Measurements from ENCODE around the gene TTC28. TPM values are rescaled to one million over a fixed set of nuclear protein-coding genes. Genes with fewer than 3 reads are reported as not detected.

Gene TTC28
- total RNA-seq, 1 donor from 2014 or later: 46.2 TPM

DNA sequence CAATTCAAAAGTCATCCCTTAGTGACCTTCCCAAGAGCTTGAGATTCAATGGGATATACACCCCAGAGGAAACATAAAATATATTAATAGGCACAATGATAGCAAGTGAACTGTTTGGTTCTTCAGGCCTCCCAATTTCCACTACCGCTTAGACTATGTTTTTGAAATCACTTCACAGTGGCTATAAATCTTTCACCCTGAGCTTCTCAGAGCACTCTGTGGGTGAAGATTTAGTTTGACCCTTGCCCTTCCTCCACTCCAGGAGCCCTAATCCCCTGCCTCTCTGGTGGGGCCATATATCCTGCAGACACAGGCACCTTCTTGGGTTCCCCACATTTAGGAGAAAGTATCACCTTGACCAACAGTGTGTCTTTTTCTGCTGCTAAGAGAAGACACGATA is 573.7 kb downstream of the TTC28 start:
- no peak for DNase-seq (ENCODE audit: low spot score)
- H3K9me3 ChIP-seq (ENCODE audit: low read depth): no peaks in the 10 kb centered on the region
- H3K9ac ChIP-seq: no peak overlapping the region
- H3K27me3 ChIP-seq: no peaks in the 10 kb centered on the region
- no peak overlapping the region for H2AFZ ChIP-seq (replicated peaks)
- H3K36me3 ChIP-seq: no peaks in the 10 kb centered on the region
- Mint-ChIP-seq H3K4me3 (no peak overlapping the region), H3K4me1 (peaks cover 62% of the 10 kb centered on the region), H3K27me3 (ENCODE audit: insufficient read depth, low read depth) (peaks cover 6% of the 10 kb centered on the region), H3K9me3 (no peaks in the 10 kb centered on the region), H3K27ac (peak overlapping the region; percentile 74), H3K36me3 (peaks cover 37% of the 10 kb centered on the region)
- no peak overlapping the region for H3K27ac ChIP-seq
- no peaks in the 10 kb centered on the region for H3K79me2 ChIP-seq (ENCODE audit: low read depth)
- peaks cover 16% of the 10 kb centered on the region for H3K4me1 ChIP-seq
- H3F3A ChIP-seq (ENCODE audit: low read depth): peaks cover 1% of the 10 kb centered on the region
- no peak overlapping the region for H3K4me3 ChIP-seq
- TF ChIP-seq, protein P1, sequence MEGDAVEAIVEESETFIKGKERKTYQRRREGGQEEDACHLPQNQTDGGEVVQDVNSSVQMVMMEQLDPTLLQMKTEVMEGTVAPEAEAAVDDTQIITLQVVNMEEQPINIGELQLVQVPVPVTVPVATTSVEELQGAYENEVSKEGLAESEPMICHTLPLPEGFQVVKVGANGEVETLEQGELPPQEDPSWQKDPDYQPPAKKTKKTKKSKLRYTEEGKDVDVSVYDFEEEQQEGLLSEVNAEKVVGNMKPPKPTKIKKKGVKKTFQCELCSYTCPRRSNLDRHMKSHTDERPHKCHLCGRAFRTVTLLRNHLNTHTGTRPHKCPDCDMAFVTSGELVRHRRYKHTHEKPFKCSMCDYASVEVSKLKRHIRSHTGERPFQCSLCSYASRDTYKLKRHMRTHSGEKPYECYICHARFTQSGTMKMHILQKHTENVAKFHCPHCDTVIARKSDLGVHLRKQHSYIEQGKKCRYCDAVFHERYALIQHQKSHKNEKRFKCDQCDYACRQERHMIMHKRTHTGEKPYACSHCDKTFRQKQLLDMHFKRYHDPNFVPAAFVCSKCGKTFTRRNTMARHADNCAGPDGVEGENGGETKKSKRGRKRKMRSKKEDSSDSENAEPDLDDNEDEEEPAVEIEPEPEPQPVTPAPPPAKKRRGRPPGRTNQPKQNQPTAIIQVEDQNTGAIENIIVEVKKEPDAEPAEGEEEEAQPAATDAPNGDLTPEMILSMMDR (IDR thresholded peaks at IDR 0.05): no peak
- TF ChIP-seq EZH2phosphoT487 (IDR thresholded peaks at IDR 0.05) (no peak), EZH2 (IDR thresholded peaks at IDR 0.05) (no peak)
- H4K20me1 ChIP-seq (ENCODE audit: low read depth): peaks cover 8% of the 10 kb centered on the region
- H3K4me2 ChIP-seq: no peak overlapping the region

DNA sequence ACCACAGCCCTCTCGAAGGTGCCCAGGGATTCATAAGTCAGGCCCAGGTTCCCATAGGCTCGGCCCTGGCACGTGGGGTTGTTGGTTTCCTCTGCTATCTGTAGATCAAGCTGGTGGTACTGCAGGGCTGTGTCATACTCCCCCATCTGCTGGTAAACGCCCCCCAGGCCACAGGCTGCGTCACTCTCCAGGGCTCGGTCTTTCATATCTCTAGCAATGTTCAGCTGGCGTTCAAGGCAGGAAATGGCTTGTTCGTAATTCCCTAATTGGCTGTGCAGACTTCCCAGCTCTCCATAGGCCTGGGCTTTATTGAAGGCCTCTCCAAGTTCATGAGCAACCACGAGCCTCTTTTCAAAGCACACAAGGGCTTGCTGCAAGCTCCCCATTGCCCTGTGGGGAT is 574.2 kb downstream of the TTC28 start:
- H3K4me3 ChIP-seq: no peak overlapping the region
- H3K4me3 Mint-ChIP-seq: no peak overlapping the region
- H3K27ac ChIP-seq: no peak overlapping the region
- peaks cover 15% of the 10 kb centered on the region for H3K4me1 ChIP-seq
- H3K79me2 ChIP-seq (ENCODE audit: low read depth): no peaks in the 10 kb centered on the region
- H4K20me1 ChIP-seq (ENCODE audit: low read depth): peaks cover 8% of the 10 kb centered on the region
- peaks cover 42% of the 10 kb centered on the region for H3K36me3 Mint-ChIP-seq
- peaks cover 6% of the 10 kb centered on the region for H3K27me3 Mint-ChIP-seq (ENCODE audit: insufficient read depth, low read depth)
- H3K9me3 ChIP-seq (ENCODE audit: low read depth): no peaks in the 10 kb centered on the region
- H2AFZ ChIP-seq (replicated peaks): no peak overlapping the region
- H3K27me3 ChIP-seq: no peaks in the 10 kb centered on the region
- no peak overlapping the region for H3K4me2 ChIP-seq
- no peaks in the 10 kb centered on the region for H3K36me3 ChIP-seq
- no peak for TF ChIP-seq EZH2 (IDR thresholded peaks at IDR 0.05)
- H3K27ac Mint-ChIP-seq: peak overlapping the region; percentile 74
- H3K4me1 Mint-ChIP-seq: peaks cover 63% of the 10 kb centered on the region
- H3F3A ChIP-seq (ENCODE audit: low read depth): no peaks in the 10 kb centered on the region
- no peak for DNase-seq (ENCODE audit: low spot score)
- H3K9ac ChIP-seq: no peak overlapping the region
- H3K9me3 Mint-ChIP-seq: no peaks in the 10 kb centered on the region

DNA sequence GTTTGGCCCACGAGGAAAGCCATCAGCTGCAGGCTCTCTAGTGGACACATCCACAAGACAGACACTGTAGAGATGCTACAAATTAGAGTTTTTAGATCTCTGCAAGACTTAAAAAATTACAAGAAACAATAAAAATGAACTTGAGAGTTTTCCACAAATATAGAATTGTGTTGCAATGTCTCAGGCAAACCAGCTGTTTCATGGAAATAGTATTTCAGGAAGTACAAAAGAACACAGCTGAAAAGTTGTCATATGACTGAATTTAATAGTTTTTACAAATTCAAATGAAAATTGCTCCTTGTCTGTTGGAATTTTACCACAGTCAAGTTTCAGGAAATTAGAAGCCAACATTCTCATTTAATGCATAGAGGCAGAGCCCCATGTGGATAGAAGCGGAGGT is 576.0 kb downstream of the TTC28 start:
- peaks cover 48% of the 10 kb centered on the region for H3K4me1 Mint-ChIP-seq
- no peak for DNase-seq (ENCODE audit: low spot score)
- Histone ChIP-seq H3K36me3 (no peaks in the 10 kb centered on the region), H3K4me2 (no peak overlapping the region), H2AFZ (replicated peaks) (no peak overlapping the region), H3K9ac (no peak overlapping the region), H3K9me3 (ENCODE audit: low read depth) (no peaks in the 10 kb centered on the region), H3K27me3 (no peaks in the 10 kb centered on the region), H4K20me1 (ENCODE audit: low read depth) (no peaks in the 10 kb centered on the region), H3F3A (ENCODE audit: low read depth) (no peaks in the 10 kb centered on the region), H3K4me1 (peaks cover 12% of the 10 kb centered on the region), H3K27ac (no peak overlapping the region), H3K4me3 (no peak overlapping the region), H3K79me2 (ENCODE audit: low read depth) (no peaks in the 10 kb centered on the region)
- H3K4me3 Mint-ChIP-seq: no peak overlapping the region
- H3K27me3 Mint-ChIP-seq (ENCODE audit: insufficient read depth, low read depth): peaks cover 6% of the 10 kb centered on the region
- TF ChIP-seq EZH2phosphoT487 (IDR thresholded peaks at IDR 0.05) (no peak), EZH2 (IDR thresholded peaks at IDR 0.05) (no peak)
- H3K36me3 Mint-ChIP-seq: peaks cover 49% of the 10 kb centered on the region
- H3K9me3 Mint-ChIP-seq: no peaks in the 10 kb centered on the region
- no peak overlapping the region for H3K27ac Mint-ChIP-seq

DNA sequence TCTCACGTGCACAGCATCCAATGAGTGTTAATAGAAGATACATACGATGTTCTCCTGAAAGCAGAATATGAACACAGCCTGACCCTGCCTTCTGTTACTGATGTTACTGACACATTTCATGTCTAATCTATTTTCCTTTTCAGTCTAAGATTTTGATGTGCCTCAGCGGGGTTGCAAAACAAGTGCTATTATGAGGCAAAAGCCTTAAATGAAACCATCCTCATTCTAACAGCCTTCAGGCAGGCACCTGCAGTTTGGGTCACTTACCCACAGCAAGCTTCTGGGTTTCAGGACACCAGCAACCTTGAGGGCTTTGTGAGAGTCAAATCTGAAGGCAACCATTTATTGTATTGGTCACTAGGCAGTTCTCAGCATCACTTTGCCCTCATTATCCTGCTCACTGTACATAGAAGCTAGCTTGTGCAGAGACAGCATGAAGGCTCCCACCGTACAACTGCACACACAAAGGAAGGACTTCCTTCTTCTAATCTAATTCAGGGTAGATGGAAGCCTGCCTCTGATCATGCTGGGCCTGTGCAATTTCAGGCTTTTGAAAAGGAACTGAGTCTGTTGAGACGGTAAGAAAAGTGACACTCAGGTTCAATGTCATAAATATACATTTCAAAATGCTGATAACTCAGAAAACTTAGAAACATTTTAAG is 577.4 kb downstream of the TTC28 start:
- H3K4me1 ChIP-seq: peaks cover 12% of the 10 kb centered on the region

More for the DNA sequence above, 577.4 kb downstream of the TTC28 start:
- peaks cover 41% of the 10 kb centered on the region for H3K4me1 Mint-ChIP-seq
- H3K36me3 Mint-ChIP-seq: peaks cover 46% of the 10 kb centered on the region
- Histone ChIP-seq H3K27ac (no peak overlapping the region), H3K36me3 (no peaks in the 10 kb centered on the region), H3K4me2 (no peak overlapping the region), H3F3A (ENCODE audit: low read depth) (no peaks in the 10 kb centered on the region), H3K4me3 (no peak overlapping the region), H3K79me2 (ENCODE audit: low read depth) (no peaks in the 10 kb centered on the region), H4K20me1 (ENCODE audit: low read depth) (no peaks in the 10 kb centered on the region), H3K9me3 (ENCODE audit: low read depth) (no peaks in the 10 kb centered on the region), H3K27me3 (no peaks in the 10 kb centered on the region), H2AFZ (replicated peaks) (no peak overlapping the region), H3K9ac (no peak overlapping the region)
- H3K27me3 Mint-ChIP-seq (ENCODE audit: insufficient read depth, low read depth): peaks cover 6% of the 10 kb centered on the region
- no peak for DNase-seq (ENCODE audit: low spot score)
- H3K27ac Mint-ChIP-seq: peak overlapping the region; percentile 63
- no peak overlapping the region for H3K4me3 Mint-ChIP-seq
- TF ChIP-seq, protein P1 (IDR thresholded peaks at IDR 0.05): no peak
- no peak for TF ChIP-seq EZH2phosphoT487 (IDR thresholded peaks at IDR 0.05)
- no peak for TF ChIP-seq EZH2 (IDR thresholded peaks at IDR 0.05)
- no peaks in the 10 kb centered on the region for H3K9me3 Mint-ChIP-seq
